ENCODE data around the gene BICC1.
A peak's percentile ranks its signal among the peaks of the same experiment; 100 is the strongest.

- TF ChIP-seq EZH2 (IDR thresholded peaks at IDR 0.05; ENCODE audit: low read length) (no peak), CTCF (optimal IDR thresholded peaks at IDR 0.05 in 1 of 3, IDR thresholded peaks at IDR 0.05 in 1 of 3, conservative IDR thresholded peaks at IDR 0.05 in 1 of 3; ENCODE audit: extremely low read depth in 1 of 3, insufficient read depth in 2 of 3, low read length in 3 of 3) (peak in 1 of 3 experiments; percentile 34)
Measured at GRCh38 chr10:58588673-58589265, 76.1 kb downstream of the BICC1 start.

Measured in keratinocyte (primary cell).